Measurements from ENCODE around the gene DNAH12. TPM values are rescaled to one million over a fixed set of nuclear protein-coding genes. Genes with fewer than 3 reads are reported as not detected.

DNAH12 gene
- total RNA-seq, 1 experiment from 2014 or later, result not detected

- ATAC-seq (no peak), DNase-seq (ENCODE audit: low spot score) (no peak)
- TF ChIP-seq NR2C2 (CRISPR knock-in tag; IDR thresholded peaks at IDR 0.05) (no peak), FOXP4 (CRISPR knock-in tag; IDR thresholded peaks at IDR 0.05) (no peak), HMGXB4 (CRISPR knock-in tag; IDR thresholded peaks at IDR 0.05) (no peak), CBFB (CRISPR knock-in tag; IDR thresholded peaks at IDR 0.05; ENCODE audit: low read depth) (no peak), SP1 (CRISPR knock-in tag; conservative IDR thresholded peaks at IDR 0.05) (no peak), EMX1 (CRISPR knock-in tag; IDR thresholded peaks at IDR 0.05) (no peak), TP53 (CRISPR knock-in tag; IDR thresholded peaks at IDR 0.05) (no peak), MAX (CRISPR knock-in tag; IDR thresholded peaks at IDR 0.05) (no peak), RORB (CRISPR knock-in tag; IDR thresholded peaks at IDR 0.05) (no peak), MYBL2 (CRISPR knock-in tag; IDR thresholded peaks at IDR 0.05) (no peak), ZNF263 (CRISPR knock-in tag; IDR thresholded peaks at IDR 0.05; ENCODE audit: low read depth) (no peak), OVOL2 (CRISPR knock-in tag; IDR thresholded peaks at IDR 0.05; ENCODE audit: borderline replicate concordance) (no peak), FOXK1 (CRISPR knock-in tag; IDR thresholded peaks at IDR 0.05) (no peak), CREM (CRISPR knock-in tag; IDR thresholded peaks at IDR 0.05) (no peak), ATF6 (CRISPR knock-in tag; IDR thresholded peaks at IDR 0.05) (no peak), ATF1 (CRISPR knock-in tag; IDR thresholded peaks at IDR 0.05) (no peak), GTF2I (CRISPR knock-in tag; conservative IDR thresholded peaks at IDR 0.05) (no peak), ATF3 (CRISPR knock-in tag; conservative IDR thresholded peaks at IDR 0.05) (no peak), ZNF281 (CRISPR knock-in tag; IDR thresholded peaks at IDR 0.05) (no peak), ZNF671 (CRISPR knock-in tag; IDR thresholded peaks at IDR 0.05) (no peak)
- CTCF ChIA-PET, result interaction anchor here (1.0 to 1.2 kb wide), 2 partner anchors 77 to 141 kb away, joined by 3 to 4 read pairs; no protein-coding TSS in a partner anchor
- H3K27ac Mint-ChIP-seq, result no peak overlapping the region
- no peak overlapping the region for H3K4me3 Mint-ChIP-seq
- H3K36me3 Mint-ChIP-seq, result peaks cover 36% of the 10 kb centered on the region
- POLR2A ChIA-PET, result no interaction called here
- H3K27me3 Mint-ChIP-seq (ENCODE audit: low read depth), result no peaks in the 10 kb centered on the region
- no peaks in the 10 kb centered on the region for H3K4me1 Mint-ChIP-seq
- H3K9me3 Mint-ChIP-seq, result peaks cover 4% of the 10 kb centered on the region
Observed at GRCh38 chr3:57256844-57257243, 287.3 kb downstream of the DNAH12 start.
